G401.6 (cell line): ENCODE results near the gene ERG.

ENCODE experiments used
- FAIRE-seq: peaks from 2 replicates; lab custom pipeline; 2012; peaks lifted over from hg19 to GRCh38; lab: Jason Lieb, UNC

ERG gene

GRCh38 chr21:38496224-38496623 lies 2.1 kb downstream of the ERG start:
- no peak for FAIRE-seq

- no peak for FAIRE-seq
Observed at GRCh38 chr21:38495696-38496095, 2.6 kb downstream of the ERG start.

GRCh38 chr21:38495242-38495641 lies 3.0 kb downstream of the ERG start:
- FAIRE-seq = no peak

DNA sequence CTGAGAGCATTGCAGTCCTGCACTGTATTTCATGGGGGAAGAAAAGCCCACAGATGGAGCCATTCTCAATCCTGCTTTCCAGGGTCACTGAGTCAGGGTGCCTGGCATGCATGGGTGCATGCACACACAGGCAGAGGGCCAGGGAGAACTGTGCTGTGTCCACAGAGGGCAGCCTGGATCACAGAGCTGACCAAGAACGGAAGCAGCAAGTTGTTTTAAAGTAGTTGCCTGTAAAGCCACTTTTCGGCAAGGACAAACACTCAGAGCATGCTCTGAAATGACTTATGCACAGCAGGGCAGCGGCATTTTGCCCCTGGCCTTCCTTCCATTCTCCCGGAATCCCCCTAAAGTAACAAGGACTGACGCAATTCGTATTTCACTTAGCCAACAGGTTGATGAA lies 3.6 kb downstream of the ERG start:
- no peak for FAIRE-seq

- no peak for FAIRE-seq
Observed at GRCh38 chr21:38494251-38494642, 4.0 kb downstream of the ERG start.

DNA sequence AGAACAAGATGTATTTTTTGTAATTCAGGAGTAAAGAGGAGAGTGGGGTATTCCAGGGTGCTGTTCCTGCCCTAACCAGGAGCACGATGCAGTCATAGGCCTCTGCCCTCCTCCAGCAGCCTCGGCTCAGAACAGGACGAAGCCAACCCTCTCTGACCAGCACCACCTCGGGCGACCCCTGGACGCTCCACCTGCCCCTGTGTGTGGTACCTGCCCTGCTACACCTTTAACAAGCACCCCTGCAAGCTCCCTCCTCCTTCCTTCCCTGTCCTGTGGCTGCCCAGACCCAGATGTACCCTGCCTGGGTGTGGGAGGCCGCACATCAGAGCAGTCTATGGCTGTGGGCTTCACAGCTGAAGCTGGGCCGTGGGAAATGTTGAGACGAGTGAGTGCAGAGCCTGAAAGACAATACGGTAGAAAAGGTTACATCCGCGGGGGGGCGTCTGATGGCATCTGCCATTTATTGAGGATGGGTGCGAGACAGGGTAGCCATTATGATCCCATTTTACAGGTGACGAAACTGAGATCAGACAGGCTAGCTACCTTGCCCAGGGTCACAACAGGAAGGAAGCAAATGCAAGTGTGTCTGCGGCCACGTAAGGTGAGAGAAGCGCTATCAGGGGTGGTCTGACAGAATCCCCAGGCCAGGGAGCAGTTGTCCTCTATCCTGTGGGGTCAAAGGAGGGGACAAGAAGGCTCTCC lies 4.6 kb downstream of the ERG start:
- no peak for FAIRE-seq

- FAIRE-seq = no peak
Observed at GRCh38 chr21:38492007-38492406, 6.3 kb downstream of the ERG start.

GRCh38 chr21:38491536-38491935 lies 6.7 kb downstream of the ERG start:
- FAIRE-seq = no peak

DNA sequence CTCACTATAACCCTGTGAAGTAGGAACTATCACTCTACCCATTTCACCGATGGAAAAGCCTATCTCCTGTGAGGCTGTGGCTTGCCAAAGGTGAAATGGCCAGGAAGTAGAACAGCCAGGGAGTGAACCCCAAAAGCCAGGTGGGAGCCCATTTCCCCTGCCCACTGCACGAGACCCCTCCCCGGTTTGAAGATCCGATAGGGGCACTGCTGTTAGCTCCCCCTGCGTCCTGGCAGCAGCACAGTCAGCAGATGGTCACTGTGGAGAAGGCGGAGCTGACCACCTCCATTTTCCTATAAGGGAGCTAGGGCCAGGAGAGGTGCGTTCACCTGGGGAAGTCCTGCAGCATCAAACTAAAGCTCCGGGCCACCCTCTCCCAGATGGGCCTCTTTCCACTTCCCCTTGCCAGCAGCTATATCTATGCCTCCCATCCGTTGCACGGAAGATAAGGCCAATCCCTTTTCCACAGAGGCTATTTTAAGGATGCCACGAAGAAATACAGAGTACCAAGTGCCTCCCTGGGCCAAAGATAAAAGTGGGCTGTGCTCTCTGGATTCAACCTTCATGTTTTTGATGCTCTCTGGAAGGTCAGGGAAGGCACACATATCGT lies 7.8 kb downstream of the ERG start:
- FAIRE-seq = no peak

DNA sequence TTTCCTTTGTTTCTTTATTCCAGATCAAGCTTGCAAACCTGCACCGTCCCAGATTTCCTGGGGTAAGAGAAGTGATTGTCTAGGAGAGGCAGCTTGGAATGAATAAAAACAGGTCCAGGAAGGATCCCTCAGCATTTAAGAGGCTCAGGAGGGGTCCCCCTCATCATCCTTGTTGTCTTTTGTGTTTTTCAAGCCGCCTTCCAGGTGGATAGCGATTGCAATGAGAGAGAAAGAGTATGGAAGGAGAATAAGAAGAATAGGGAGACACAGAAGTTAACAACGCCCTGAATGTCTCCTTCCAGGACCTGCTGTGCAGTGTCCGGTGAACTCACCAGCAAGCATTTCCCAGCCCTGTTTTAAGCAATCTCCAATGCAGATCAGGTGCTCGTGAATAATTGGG lies 8.5 kb downstream of the ERG start:
- FAIRE-seq = no peak

GRCh38 chr21:38489271-38489652 lies 9.0 kb downstream of the ERG start:
- no peak for FAIRE-seq

GRCh38 chr21:38488640-38489270 lies 9.5 kb downstream of the ERG start:
- FAIRE-seq = no peak

DNA sequence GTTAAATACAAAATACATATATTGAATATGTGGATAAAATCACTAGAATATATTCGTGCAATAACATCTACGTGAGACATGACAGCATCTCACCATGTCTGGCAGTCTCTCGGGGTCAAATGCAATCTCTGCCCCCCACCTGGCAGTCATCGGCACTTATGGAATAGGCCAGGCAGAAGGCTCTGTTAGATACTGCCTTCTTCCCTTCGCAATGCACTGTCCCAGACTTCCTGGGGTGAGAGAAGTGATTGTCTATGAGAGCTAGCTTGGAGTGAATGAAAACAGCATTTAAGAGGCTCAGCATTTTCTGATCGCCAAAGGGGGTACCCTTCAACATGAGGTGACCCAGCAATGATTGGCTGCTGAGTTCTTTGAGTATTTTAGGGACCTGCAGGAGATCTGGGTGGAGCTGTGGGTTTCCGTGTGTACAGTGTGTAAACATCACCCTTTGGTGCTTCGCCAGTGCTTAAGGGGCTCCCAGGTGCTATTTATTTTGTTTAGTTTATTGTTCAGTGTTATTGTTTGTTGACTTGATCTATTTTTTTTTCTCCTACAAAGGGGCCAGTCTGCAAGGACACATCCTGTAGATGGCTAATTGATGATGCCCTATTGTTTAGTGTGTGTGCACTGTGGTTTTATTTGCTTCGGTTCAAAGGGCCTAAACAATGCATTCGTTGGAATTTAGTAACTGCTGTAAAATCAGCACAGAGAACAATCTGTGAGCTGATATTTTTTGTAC lies 10.2 kb downstream of the ERG start:
- no peak for FAIRE-seq

GRCh38 chr21:38486706-38487105 lies 11.6 kb downstream of the ERG start:
- FAIRE-seq = no peak

DNA sequence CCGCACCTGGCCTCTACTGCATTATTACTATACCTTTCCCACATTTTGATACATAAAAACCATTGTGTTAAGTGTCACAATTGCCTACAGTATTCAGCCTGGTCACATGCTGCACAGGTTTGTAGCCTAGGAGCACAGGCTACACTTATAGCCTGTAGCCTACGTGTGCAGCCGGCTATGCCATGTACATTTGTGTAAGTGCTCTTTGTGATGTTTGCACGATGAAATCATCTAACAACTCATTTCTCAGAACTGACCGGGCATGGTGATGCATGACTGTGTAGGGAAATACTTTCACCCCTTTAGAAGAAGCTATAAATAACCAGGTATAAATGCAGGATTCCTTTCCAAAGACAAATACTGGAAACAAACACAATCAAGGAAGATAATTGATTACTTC lies 12.1 kb downstream of the ERG start:
- no peak for FAIRE-seq

DNA sequence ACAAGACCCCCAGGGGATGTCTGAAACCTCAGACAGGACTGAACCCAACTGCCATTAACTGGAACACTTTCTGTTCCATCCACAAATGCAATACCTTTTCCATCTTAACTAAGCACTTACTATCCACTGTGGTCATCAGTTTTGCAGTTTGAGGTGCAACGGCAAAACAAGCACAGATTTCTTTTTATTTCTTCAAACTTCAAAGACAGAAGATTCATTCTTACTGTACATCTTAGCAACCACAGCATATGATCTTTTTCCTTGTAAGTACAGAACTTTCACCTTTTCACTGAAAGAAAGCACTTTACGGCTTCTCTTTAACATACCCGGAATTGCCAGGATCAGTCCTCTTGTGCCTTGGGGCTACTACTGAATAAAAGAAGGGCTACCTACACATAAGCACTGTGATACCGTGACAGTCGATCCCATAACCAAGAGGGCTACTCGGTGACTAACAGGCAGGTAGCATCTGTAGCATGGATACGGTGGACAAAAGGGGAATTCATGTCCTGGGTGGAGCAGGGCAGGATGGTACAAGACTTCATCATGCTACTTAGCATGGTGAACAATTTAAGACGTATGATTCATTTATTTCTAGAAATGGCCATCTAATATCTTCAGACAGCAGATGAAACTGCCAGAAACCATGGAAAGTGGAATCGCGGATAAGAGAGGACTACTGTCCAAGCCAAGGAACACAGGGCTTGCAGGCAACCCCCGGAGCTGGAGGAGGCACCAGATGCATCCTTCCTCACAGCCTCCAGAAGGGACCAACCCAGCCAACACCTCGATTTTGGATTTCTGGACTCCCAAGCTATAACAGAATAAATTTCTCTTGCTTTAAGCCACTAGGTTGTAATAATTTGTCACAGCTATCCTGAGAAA lies 18.4 kb downstream of the ERG start:
- no peak for FAIRE-seq

DNA sequence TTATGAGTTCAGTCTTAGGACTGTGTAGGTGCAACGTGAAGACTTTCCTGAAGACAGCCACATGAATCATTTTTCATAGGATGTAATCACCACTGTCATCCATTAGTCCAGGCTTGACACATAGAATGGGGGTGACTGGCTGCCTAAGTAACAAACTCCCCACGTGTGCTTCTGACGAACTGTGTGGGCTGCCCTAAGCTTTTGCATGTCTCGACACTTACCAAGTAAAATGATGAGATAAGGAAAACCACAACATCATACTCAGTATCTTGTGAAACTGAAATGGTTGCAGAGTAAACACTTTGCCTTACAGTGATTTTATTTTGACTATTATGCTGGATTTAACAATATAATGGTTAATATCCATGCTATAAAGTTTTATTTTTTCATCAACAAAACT lies 19.5 kb downstream of the ERG start:
- FAIRE-seq = no peak

DNA sequence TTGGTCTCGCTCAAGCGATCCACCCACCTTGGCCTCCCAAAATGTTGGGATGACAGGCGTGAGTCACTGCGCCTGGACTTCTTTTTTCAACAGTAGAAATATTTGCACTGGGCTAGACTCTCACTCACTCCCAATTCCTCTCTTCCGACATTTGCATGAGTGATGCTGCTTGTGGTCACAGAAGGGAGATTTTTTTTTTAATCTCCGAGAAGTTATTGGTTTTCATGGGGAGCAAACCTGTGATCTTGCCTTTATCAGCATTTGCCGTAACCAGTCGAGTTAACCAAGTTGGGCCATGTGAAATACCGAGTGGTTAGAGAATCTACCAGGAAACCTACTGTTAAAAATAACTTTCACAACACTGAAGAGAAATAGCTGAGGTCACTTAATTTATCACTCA lies 21.1 kb downstream of the ERG start:
- no peak for FAIRE-seq

GRCh38 chr21:38476385-38476784 lies 21.9 kb downstream of the ERG start:
- FAIRE-seq = no peak

- no peak for FAIRE-seq
Observed at GRCh38 chr21:38475519-38475918, 22.8 kb downstream of the ERG start.

DNA sequence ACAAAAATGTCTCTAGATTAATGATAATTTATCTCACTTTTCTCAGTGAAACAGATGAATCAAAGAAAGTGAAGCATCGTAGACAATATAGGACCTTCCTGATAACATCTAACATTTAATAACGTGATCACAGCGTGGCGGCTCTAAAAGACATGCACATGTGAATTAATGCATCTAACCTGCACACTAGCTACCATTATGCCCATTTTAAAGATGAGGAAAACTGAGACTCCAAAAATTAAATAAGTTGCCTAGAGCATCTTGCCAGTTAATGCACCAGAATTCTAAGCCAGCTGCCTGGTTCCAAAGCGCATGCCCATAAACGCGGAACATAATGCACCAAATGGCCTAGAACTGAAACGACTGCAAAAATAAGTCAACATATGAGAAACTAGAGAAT lies 23.5 kb downstream of the ERG start:
- FAIRE-seq = no peak

- FAIRE-seq = no peak
Observed at GRCh38 chr21:38474124-38474523, 24.2 kb downstream of the ERG start.
